BLaER1 treated with 17β-estradiol and CSF1 and Interleukin-3, amounts not matched to agents 10 nM and 100 nM (cell line): ENCODE data around the gene KRTAP4-8.
"Not testable (repeated sequence)": the region's sequence is repeated elsewhere in the genome, so short reads cannot be mapped to it uniquely, and the experiment has no call there.

Experiments
- H3K27ac ChIP-seq, 11 experiments: shearing (Covaris generic); formaldehyde crosslinking; 2 replicates each; pipeline ENCODE4 v1.8.1; 2022
- H3K27me3 ChIP-seq, 11 experiments: shearing (Covaris generic); formaldehyde crosslinking; 2 replicates each; pipeline ENCODE4 v1.8.1; 2022
- H3K36me3 ChIP-seq, 11 experiments: shearing (Covaris generic); formaldehyde crosslinking; 2 replicates each; pipeline ENCODE4 v1.8.1; 2022
- H3K4me1 ChIP-seq, 10 experiments: shearing (Covaris generic); formaldehyde crosslinking; 2 replicates each; pipeline ENCODE4 v1.8.1; 2022
- H3K4me2 ChIP-seq, 11 experiments: shearing (Covaris generic); formaldehyde crosslinking; 2 replicates each; pipeline ENCODE4 v1.8.1; 2022
- H3K4me3 ChIP-seq, 10 experiments: shearing (Covaris generic); formaldehyde crosslinking; 2 replicates each; pipeline ENCODE4 v1.8.1; 2022
- H3K9ac ChIP-seq, 11 experiments: shearing (Covaris generic); formaldehyde crosslinking; 2 replicates each; pipeline ENCODE4 v1.8.1; 2022
- H3K9me3 ChIP-seq, 11 experiments: shearing (Covaris generic); formaldehyde crosslinking; replicated peaks in 1 of 11; 2 replicates each; pipeline ENCODE4 v1.8.1; 2022
- H4K20me1 ChIP-seq, 11 experiments: shearing (Covaris generic); formaldehyde crosslinking; 2 replicates each; pipeline ENCODE4 v1.8.1; 2022
- Cebpa-rat ChIP-seq, 11 experiments: shearing (Covaris generic); IDR thresholded peaks; 2 replicates each; pipeline ENCODE4 v1.8.1; 2022

The KRTAP4-8 gene

GRCh38 chr17:41116297-41116696 is 18.4 kb upstream of the KRTAP4-8 start:
- Histone ChIP-seq H3K9ac (no peak overlapping the region), H3K9me3 (peaks cover 34 to 53% (median 42%) of the 10 kb centered on the region in 11 experiments), H3K27me3 (no peaks in the 10 kb centered on the region), H3K36me3 (peaks cover 0 to 6% (median 0%) of the 10 kb centered on the region in 11 experiments; a peak in 2 of 22 replicates), H4K20me1 (no peaks in the 10 kb centered on the region), H3K4me3 (no peak overlapping the region), H3K27ac (no peak overlapping the region), H3K4me1 (peaks cover 9 to 44% (median 23%) of the 10 kb centered on the region in 10 experiments), H3K4me2 (peak overlapping the region in 6 of 11 experiments; percentile 17 to 74 (median 37); a peak in 9 of 22 replicates)
- TF ChIP-seq Cebpa-rat (IDR thresholded peaks at IDR 0.05) = no peak

DNA sequence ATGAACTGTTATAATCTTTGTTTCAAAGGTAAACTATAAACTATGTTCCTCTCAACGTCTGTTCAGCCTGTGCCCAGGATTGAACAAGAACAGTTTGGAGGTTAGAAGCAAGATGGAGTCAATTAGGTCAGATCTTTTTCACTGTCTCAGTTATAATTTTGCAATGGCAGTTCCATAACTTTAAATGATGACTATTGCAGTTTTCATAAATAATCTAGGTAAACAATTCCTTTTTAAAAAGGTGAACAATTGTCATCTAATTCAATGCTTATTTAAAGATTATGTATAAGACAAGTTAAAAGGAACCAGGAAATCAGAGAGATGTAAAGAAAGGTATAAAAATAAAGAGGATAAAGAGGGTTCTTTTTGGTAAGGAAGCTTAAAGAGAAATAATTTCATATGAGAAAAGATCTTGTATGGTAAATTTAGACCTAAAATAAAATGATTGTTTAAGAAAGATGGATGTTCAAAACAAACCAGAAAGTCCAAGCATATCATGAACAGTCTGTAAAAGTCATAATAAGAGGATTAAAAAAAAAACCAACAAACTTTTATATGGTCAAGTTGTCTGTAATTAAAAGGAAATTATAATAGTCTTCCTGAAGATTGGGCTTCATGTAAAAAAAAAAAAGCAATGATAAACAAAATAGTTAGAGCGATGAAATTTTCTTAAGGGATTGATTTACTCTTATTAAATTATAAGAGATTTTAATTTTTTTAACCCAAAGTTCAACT is 13.4 kb upstream of the KRTAP4-8 start:
- Histone ChIP-seq H3K9me3 (peaks cover 40 to 61% (median 52%) of the 10 kb centered on the region in 11 experiments), H3K4me1 (peaks cover 9 to 22% (median 14%) of the 10 kb centered on the region in 10 experiments; a peak in 19 of 20 replicates), H3K27ac (no peak overlapping the region), H3K4me3 (no peak overlapping the region), H3K9ac (no peak overlapping the region), H3K27me3 (no peaks in the 10 kb centered on the region), H4K20me1 (no peaks in the 10 kb centered on the region), H3K36me3 (peaks cover 0 to 6% (median 0%) of the 10 kb centered on the region in 11 experiments; a peak in 2 of 22 replicates), H3K4me2 (no peak overlapping the region)
- no peak for TF ChIP-seq Cebpa-rat (IDR thresholded peaks at IDR 0.05)

DNA sequence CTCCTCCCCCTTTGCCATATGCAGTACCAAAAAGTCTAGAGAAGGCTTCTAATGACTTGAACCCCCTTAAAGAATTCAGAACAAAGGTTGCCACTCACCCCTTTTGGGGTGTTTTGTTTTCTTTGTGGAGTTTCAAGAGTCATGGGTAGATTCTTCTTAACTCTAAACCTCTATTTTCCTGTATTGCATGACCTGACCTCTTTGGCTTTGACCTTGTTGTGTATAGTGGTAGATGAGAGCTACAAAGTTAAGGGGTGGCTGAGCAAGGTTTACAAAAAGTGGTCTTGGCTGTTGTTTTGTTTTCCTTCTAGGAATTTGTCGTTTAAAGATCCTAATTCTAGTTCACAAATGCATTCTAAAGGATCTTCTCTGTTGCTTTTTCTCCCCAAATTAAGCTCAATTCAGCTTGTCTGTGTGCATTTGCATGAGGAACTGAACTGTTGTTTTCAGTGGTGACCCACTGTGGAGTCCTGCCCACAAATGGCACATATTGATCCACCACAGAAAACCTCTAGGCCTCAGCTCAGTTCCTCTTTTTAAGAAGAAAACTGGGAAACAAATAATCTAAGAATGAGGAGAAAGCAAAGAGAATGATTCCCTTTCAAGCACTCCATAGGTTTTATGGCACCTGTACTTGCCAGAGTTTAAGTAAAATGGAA is 10.9 kb upstream of the KRTAP4-8 start:
- H4K20me1 ChIP-seq, H3K36me3 ChIP-seq, H3K27me3 ChIP-seq, H3K9ac ChIP-seq, H3K4me3 ChIP-seq: not testable (repeated sequence)
- Histone ChIP-seq H3K9me3 (peaks cover 29 to 51% (median 41%) of the 10 kb centered on the region in 11 experiments), H3K4me2 (peak overlapping the region in 9 of 11 experiments; percentile 3 to 73 (median 51); a peak in 13 of 22 replicates), H3K27ac (peak overlapping the region in 1 of 11 experiments; percentile 21; a peak in 2 of 22 replicates), H3K4me1 (peaks cover 9 to 15% (median 13%) of the 10 kb centered on the region in 10 experiments; a peak in 19 of 20 replicates)

GRCh38 chr17:41107941-41108450 is 10.1 kb upstream of the KRTAP4-8 start:
- peak overlapping the region in 1 of 11 experiments; percentile 21; a peak in 1 of 22 replicates for H3K27ac ChIP-seq
- H3K4me3 ChIP-seq = no peak overlapping the region
- H3K4me2 ChIP-seq = peak overlapping the region; percentile 3 to 73 (median 49); a peak in 19 of 22 replicates
- H3K9me3 ChIP-seq = peaks cover 21 to 42% (median 32%) of the 10 kb centered on the region in 11 experiments
- H3K27me3 ChIP-seq = no peaks in the 10 kb centered on the region
- H3K4me1 ChIP-seq = peaks cover 9 to 15% (median 13%) of the 10 kb centered on the region in 10 experiments; a peak in 19 of 20 replicates
- H3K9ac ChIP-seq = no peak overlapping the region
- no peak for TF ChIP-seq Cebpa-rat (IDR thresholded peaks at IDR 0.05)
- H4K20me1 ChIP-seq = no peaks in the 10 kb centered on the region
- peaks cover 0 to 6% (median 0%) of the 10 kb centered on the region in 11 experiments; a peak in 1 of 22 replicates for H3K36me3 ChIP-seq

- not testable (repeated sequence) for H4K20me1 ChIP-seq, H3K27ac ChIP-seq, H3K9ac ChIP-seq, H3K4me2 ChIP-seq, H3K4me3 ChIP-seq, H3K36me3 ChIP-seq, H3K27me3 ChIP-seq
- peaks cover 0 to 16% (median 6%) of the 10 kb centered on the region in 11 experiments; a peak in 12 of 22 replicates for H3K9me3 ChIP-seq
- peaks cover 11 to 17% (median 15%) of the 10 kb centered on the region in 10 experiments for H3K4me1 ChIP-seq
These were observed 7.4 kb upstream of the KRTAP4-8 start, which contains the start of gene KRTAP4-9 for GRCh38 chr17:41105347-41105746. Gene KRTAP4-9, plus strand, starts transcription at chr17:41105389. Its CDS starts 0 bp downstream, at chr17:41105389.

DNA sequence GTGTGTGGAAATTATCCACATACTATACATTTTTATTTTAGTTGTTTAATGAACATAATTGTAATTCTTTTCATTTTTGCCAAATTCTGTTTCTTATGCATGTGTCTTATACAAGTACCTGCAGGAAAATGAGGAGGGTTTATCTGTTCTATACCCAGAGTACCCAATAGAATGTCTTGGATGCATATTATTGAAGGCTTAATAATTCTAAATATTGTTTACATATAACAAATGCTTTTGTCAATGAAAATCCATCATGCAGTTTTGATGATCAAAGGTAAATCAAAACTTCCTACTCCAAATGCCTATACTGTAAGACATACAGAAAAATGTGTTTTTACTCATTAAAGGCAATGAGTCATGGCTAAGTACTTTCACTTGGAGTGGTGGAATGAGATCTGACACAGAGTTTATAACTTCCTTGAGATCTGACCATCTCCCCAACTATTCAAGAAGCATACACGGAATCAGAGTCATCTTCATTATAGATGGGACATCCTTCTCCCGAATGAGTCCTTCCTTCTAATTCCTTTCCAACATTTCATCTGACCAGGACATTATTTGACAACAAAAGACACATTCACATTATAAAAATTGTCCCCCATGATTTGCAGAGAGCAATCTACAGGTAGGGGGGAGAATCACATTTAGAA is 6.6 kb upstream of the KRTAP4-8 start:
- not testable (repeated sequence) for H3K36me3 ChIP-seq, H3K27ac ChIP-seq, H3K4me3 ChIP-seq, H3K4me2 ChIP-seq, H3K9ac ChIP-seq, H4K20me1 ChIP-seq, H3K27me3 ChIP-seq
- H3K9me3 ChIP-seq = peaks cover 0 to 13% (median 3%) of the 10 kb centered on the region in 11 experiments; a peak in 5 of 22 replicates
- H3K4me1 ChIP-seq = peaks cover 19 to 25% (median 23%) of the 10 kb centered on the region in 10 experiments

DNA sequence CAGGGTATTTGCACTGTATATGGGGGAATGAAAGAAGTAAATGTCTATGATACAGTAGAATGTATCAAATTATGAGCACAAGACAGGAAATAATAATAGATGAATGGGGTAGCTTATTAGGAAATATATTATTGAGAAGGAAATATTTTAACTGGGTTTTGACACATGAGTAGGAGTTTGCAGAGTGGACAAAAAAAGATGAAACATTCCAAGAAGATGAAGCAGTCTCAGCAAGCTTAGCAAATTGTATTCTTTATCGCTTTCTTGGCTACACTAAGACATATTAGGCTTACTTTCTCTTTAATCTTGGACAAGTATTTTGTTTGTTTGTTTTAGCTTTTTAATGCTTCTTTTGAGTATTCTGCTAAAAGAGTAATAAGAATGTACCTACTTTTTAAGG is 6.0 kb upstream of the KRTAP4-8 start:
- no peaks in the 10 kb centered on the region for H3K27me3 ChIP-seq
- no peak overlapping the region for H3K27ac ChIP-seq
- H3K4me3 ChIP-seq = no peak overlapping the region
- peaks cover 19 to 25% (median 23%) of the 10 kb centered on the region in 10 experiments for H3K4me1 ChIP-seq
- no peaks in the 10 kb centered on the region for H4K20me1 ChIP-seq
- H3K36me3 ChIP-seq = no peaks in the 10 kb centered on the region
- no peak for TF ChIP-seq Cebpa-rat (IDR thresholded peaks at IDR 0.05)
- H3K4me2 ChIP-seq = no peak overlapping the region
- peaks cover 0 to 13% (median 3%) of the 10 kb centered on the region in 11 experiments; a peak in 5 of 22 replicates for H3K9me3 ChIP-seq
- no peak overlapping the region for H3K9ac ChIP-seq

- no peak for TF ChIP-seq Cebpa-rat (IDR thresholded peaks at IDR 0.05)
- no peak within 1 kb of the TSS for H3K4me2 ChIP-seq
- H3K27ac ChIP-seq = no peak within 1 kb of the TSS
- H3K9me3 ChIP-seq = no peaks in the 10 kb centered on the region; a peak in 2 of 22 replicates
- H3K27me3 ChIP-seq = no peaks in the 10 kb centered on the region
- H3K4me3 ChIP-seq = no peak within 1 kb of the TSS
- H3K36me3 ChIP-seq = no peaks in the 10 kb centered on the region
- no peaks in the 10 kb centered on the region for H4K20me1 ChIP-seq
- H3K4me1 ChIP-seq = peaks cover 9 to 11% (median 11%) of the 10 kb centered on the region in 10 experiments
- no peak within 1 kb of the TSS for H3K9ac ChIP-seq
These were observed 3.8 kb upstream of the KRTAP4-8 start, which contains the start of gene KRTAP4-16 for GRCh38 chr17:41101586-41102259. Gene KRTAP4-16, minus strand, starts transcription at chr17:41102209. Its CDS starts 0 bp downstream, at chr17:41102209.

DNA sequence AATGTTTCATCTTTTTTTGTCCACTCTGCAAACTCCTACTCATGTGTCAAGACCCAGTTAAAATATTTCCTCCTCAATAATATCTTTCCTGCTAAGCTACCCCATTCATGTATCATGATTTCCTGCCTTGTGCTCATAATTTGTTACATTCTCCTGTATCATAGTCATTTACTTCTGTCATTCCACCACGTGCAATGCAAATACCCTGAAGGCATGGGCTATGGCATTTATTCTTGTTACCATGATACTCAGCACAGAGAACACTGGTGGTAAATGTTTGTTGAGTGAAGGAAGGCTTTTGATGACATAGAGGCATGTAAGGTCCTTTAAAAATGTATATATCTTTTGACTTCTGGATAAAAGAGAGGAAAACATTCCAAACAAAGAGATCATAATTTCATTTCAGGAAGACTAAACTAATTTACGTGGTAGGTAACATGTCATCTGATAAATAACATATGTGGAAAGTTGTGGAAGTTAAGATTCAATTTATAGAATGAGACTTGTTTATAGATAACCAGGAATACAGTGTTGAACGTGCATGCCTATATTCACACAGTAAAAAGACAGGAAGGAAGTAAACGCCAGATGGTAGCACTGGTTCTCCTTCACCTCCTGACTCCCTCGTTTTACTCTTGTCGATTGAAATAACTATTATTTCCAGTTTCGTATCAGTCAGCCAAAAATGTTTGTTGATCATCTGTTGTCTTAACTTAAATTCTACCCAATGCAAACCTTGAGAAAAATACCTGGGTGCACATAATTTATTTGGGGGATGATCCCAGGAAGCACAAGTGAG is 1.9 kb upstream of the KRTAP4-8 start:
- H3K4me1 ChIP-seq = peaks cover 9 to 11% (median 11%) of the 10 kb centered on the region in 10 experiments
- not testable (repeated sequence) for H3K27me3 ChIP-seq, H4K20me1 ChIP-seq, H3K27ac ChIP-seq, H3K9ac ChIP-seq, H3K4me3 ChIP-seq, H3K36me3 ChIP-seq, H3K9me3 ChIP-seq
- H3K4me2 ChIP-seq = peak overlapping the region in 10 of 11 experiments; percentile 34 to 72 (median 45); a peak in 17 of 22 replicates
